NCI-H2081 treated with DMSO at 0.1 percent for 48 hours (cell line): ENCODE measurements around the gene BCL2L14.
"Not testable (repeated sequence)": the region's sequence is repeated elsewhere in the genome, so short reads cannot be mapped to it uniquely, and the experiment has no call there.

Source experiments
- DNase-seq: peaks from one replicate; lab custom pipeline; 2025; lab: John Stamatoyannopoulos, UW

Gene BCL2L14

GRCh38 chr12:12107678-12108077 lies 36.9 kb downstream of the BCL2L14 start:
- no peak for DNase-seq

- DNase-seq, result no peak
Measured at GRCh38 chr12:12108441-12109058, 37.8 kb downstream of the BCL2L14 start.

DNA sequence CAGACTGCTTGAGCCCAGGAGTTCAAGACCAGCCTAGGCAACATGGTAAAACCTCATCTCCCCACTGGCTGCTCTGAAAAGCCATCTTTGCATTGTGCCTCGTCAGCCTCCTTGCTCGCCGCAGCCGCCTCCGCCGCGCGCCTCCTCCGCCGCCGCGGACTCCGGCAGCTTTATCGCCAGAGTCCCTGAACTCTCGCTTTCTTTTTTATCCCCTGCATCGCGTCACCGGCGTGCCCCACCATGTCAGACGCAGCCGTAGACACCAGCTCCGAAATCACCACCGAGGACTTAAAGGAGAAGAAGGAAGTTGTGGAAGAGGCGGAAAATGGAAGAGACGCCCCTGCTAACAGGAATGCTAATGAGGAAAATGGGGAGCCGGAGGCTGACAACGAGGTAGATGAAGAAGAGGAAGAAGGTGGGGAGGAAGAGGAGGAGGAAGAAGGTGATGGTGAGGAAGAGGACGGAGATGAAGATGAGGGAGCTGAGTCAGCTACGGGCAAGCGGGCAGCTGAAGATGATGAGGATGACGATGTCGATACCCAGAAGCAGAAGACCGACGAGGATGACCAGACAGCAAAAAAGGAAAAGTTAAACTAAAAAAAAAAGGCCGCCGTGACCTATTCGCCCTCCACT lies 40.3 kb downstream of the BCL2L14 start:
- DNase-seq, result not testable (repeated sequence)

DNA sequence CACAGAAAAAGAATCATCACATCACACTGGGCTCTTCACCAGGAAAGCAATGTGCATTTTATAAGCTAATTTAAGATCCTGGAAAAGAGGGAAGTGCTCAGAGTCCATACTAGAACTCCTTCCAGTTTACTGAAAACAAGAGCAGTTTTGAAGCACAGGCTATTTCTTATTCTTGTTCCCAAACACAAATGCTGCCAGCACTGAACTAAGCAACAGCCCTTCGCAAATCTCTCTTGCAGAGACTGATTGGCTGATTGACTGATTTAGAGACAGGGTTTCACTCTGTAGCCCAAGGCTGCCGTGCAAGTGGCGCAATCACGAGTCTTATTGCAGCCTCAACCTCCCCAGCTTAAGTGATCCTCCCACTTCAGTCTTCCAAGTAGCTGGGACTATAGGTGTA lies 44.8 kb downstream of the BCL2L14 start:
- DNase-seq, result no peak

DNA sequence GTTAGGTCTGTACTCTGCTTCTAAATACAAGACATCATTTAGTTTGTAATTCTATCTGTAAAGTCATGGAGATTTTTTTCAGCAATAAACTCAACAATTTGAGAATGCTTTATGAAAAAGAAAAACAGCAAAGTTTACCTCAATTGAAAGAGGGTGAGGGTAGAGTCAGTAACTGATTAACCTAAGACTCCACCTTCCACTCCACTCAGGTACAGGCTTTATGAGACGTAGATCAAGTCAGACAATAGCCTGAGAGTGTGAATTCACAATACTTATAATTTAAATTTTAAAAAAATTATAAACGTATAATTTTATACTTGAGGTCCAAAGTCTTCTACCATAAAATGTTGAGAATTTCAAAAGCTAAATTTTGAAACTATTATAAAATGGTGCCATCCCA lies 45.9 kb downstream of the BCL2L14 start:
- no peak for DNase-seq

- no peak for DNase-seq
Measured at GRCh38 chr12:12121061-12121460, 50.3 kb downstream of the BCL2L14 start.

- no peak for DNase-seq
Measured at GRCh38 chr12:12123036-12123604, 52.4 kb downstream of the BCL2L14 start.

- no peak for DNase-seq
Measured at GRCh38 chr12:12126551-12126950, 55.8 kb downstream of the BCL2L14 start.

GRCh38 chr12:12127304-12127703 lies 56.6 kb downstream of the BCL2L14 start:
- DNase-seq, result no peak

- DNase-seq, result no peak
Measured at GRCh38 chr12:12128670-12129069, 57.9 kb downstream of the BCL2L14 start.

DNA sequence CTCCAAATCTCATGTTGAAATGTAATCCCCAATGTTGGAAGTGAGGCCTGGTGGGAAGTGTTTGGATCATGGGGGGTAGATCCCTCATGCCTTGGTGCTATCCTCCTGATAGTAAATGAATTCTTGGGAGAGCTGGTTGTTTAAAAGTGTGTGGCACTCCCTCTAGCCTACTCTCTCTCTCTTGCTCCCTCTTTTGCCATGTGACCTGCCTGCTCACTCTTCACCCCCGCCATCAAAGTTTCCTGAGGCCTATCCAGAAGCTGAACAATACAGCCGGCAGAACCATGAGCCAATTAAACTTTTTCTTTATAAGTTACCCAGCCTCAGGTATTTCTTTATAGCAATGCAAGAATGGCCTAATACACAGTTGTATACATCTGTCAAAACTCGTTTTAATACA lies 62.5 kb downstream of the BCL2L14 start:
- no peak for DNase-seq

- DNase-seq, result no peak
Measured at GRCh38 chr12:12133785-12134184, 63.0 kb downstream of the BCL2L14 start.

DNA sequence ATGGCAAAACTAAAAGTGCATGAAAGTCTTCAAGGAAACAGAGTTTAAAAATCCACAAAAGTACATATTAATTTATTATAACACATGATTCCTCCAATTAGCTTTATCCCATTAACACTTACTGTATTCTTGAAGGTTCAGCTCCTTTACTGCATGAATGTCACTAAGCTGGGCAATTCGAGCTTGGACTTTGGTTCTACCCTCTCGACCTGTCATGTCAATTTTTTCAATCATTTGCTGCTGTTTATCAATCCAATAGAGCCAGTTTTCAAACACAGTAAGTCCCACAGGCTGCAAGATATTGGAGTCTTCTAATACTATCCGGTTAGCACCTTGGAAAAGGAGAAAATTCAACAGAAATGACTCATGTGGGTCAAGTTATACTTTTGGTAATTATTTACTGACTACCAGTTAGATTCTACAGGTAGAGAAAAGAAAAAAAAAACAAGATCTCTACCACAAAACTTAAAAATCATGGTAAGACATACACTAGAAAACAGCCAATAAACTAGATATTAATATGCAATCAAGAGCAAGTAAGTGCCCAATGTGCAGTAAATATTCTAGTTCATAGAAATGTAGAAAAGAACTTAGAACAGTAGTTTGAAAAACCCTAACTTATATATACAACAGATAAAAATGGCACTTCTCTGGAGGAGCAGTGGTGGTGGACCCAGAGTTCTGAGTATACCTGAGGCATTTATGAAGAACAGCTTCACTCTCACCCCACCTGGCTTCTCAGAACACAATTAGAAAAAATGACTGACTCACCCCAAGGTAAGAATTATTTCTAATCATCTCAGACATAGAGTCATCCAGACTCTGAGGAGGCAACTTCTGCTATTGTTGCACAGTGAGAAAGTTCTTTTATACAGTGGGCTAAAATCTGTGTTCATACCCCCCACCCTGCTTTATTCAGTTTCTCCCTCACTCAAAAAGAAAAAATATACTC lies 67.7 kb downstream of the BCL2L14 start:
- no peak for DNase-seq

GRCh38 chr12:12141000-12141399 lies 70.3 kb downstream of the BCL2L14 start:
- no peak for DNase-seq

GRCh38 chr12:12144531-12144930 lies 73.8 kb downstream of the BCL2L14 start:
- not testable (repeated sequence) for DNase-seq

- no peak for DNase-seq
Measured at GRCh38 chr12:12147111-12147510, 76.4 kb downstream of the BCL2L14 start.
